ENCODE measurements around the gene CACNB4. TPM values are rescaled to one million over a fixed set of nuclear protein-coding genes. Genes with fewer than 3 reads are reported as not detected.

CACNB4 gene
- total and polyA plus RNA-seq, 9 of the 15 experiments (the other 6 are each of a cell fraction or from before 2014, with no cell fraction given): 0.01 to 0.20 (median 0.04) TPM; not detected in 1

DNA sequence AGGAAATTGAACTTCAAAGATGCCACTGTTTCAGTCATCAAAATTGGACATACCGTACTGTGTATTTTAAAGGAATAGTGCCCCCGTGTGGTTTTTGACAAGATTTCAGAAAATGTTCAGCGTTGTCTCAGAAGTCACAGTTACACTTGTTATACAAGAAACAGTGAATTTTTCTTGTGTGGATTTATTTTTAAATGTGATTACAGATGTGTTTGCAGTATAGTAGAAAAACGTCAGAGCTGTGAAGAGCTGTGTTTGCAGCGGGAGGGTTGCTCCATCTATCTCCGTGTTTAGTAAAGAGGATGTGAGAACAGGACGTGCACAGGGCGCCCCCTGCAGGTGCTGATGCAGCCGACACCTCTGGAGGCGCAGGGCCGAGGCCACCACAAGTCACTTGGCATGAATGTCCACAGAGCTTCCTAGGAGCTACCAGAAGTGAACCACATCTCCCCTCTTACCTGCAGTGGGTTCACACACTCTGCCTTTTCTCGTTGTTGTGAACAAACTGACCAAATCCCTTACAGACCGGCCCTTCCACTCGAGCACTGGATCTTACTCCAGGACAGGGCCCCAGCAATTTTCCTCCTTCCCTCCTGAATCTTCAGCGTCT, 73.1 kb downstream of the CACNB4 start (continued):
- TF ChIP-seq, protein P1, sequence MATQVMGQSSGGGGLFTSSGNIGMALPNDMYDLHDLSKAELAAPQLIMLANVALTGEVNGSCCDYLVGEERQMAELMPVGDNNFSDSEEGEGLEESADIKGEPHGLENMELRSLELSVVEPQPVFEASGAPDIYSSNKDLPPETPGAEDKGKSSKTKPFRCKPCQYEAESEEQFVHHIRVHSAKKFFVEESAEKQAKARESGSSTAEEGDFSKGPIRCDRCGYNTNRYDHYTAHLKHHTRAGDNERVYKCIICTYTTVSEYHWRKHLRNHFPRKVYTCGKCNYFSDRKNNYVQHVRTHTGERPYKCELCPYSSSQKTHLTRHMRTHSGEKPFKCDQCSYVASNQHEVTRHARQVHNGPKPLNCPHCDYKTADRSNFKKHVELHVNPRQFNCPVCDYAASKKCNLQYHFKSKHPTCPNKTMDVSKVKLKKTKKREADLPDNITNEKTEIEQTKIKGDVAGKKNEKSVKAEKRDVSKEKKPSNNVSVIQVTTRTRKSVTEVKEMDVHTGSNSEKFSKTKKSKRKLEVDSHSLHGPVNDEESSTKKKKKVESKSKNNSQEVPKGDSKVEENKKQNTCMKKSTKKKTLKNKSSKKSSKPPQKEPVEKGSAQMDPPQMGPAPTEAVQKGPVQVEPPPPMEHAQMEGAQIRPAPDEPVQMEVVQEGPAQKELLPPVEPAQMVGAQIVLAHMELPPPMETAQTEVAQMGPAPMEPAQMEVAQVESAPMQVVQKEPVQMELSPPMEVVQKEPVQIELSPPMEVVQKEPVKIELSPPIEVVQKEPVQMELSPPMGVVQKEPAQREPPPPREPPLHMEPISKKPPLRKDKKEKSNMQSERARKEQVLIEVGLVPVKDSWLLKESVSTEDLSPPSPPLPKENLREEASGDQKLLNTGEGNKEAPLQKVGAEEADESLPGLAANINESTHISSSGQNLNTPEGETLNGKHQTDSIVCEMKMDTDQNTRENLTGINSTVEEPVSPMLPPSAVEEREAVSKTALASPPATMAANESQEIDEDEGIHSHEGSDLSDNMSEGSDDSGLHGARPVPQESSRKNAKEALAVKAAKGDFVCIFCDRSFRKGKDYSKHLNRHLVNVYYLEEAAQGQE (IDR thresholded peaks at IDR 0.05; ENCODE audit: borderline replicate concordance): peak; percentile 82; the same call in 1 of the 2 replicates
- TF ChIP-seq, protein P1 (CRISPR knock-in tag; IDR thresholded peaks at IDR 0.05; ENCODE audit: low read depth): no peak
- TF ChIP-seq MITF (IDR thresholded peaks at IDR 0.05) (no peak), ZEB2 (IDR thresholded peaks at IDR 0.05) (0 out of 2 replicates have a peak, but pooled peaks have one; percentile 21), PURB (CRISPR knock-in tag; IDR thresholded peaks at IDR 0.05; ENCODE audit: low read depth) (no peak), CTBP1 (IDR thresholded peaks at IDR 0.05; ENCODE audit: borderline replicate concordance) (peak; percentile 79), HMG20B (CRISPR knock-in tag; IDR thresholded peaks at IDR 0.05) (no peak), E2F6 (IDR thresholded peaks at IDR 0.05; ENCODE audit: borderline replicate concordance in 1 of 2, extremely low read depth in 1 of 2, insufficient read depth in 1 of 2, insufficient read length in 1 of 2, low read depth in 1 of 2, low read length in 1 of 2, poor library complexity in 1 of 2, severe bottlenecking in 1 of 2) (no peak), MAFG (tag; conservative IDR thresholded peaks at IDR 0.05) (0 out of 2 replicates have a peak, but pooled peaks have one; percentile 4), ZNF121 (CRISPR knock-in tag; conservative IDR thresholded peaks at IDR 0.05) (no peak), CBFA2T2 (conservative IDR thresholded peaks at IDR 0.05) (no peak), FOXM1 (IDR thresholded peaks at IDR 0.05; ENCODE audit: low read depth) (peak; percentile 25; the same call in 1 of the 2 replicates), FOXM1 (CRISPR knock-in tag; IDR thresholded peaks at IDR 0.05; ENCODE audit: low read depth) (no peak), BRF1 (IDR thresholded peaks at IDR 0.05; ENCODE audit: borderline replicate concordance, extremely low read depth, insufficient read length) (no peak)
- TF ChIP-seq, protein P2, sequence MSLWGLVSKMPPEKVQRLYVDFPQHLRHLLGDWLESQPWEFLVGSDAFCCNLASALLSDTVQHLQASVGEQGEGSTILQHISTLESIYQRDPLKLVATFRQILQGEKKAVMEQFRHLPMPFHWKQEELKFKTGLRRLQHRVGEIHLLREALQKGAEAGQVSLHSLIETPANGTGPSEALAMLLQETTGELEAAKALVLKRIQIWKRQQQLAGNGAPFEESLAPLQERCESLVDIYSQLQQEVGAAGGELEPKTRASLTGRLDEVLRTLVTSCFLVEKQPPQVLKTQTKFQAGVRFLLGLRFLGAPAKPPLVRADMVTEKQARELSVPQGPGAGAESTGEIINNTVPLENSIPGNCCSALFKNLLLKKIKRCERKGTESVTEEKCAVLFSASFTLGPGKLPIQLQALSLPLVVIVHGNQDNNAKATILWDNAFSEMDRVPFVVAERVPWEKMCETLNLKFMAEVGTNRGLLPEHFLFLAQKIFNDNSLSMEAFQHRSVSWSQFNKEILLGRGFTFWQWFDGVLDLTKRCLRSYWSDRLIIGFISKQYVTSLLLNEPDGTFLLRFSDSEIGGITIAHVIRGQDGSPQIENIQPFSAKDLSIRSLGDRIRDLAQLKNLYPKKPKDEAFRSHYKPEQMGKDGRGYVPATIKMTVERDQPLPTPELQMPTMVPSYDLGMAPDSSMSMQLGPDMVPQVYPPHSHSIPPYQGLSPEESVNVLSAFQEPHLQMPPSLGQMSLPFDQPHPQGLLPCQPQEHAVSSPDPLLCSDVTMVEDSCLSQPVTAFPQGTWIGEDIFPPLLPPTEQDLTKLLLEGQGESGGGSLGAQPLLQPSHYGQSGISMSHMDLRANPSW (CRISPR knock-in tag; IDR thresholded peaks at IDR 0.05): no peak

Data from K562 (cell line).